GM18907 (cell line): ENCODE data around the gene RHOH.
"Not testable (repeated sequence)": the region's sequence is repeated elsewhere in the genome, so short reads cannot be mapped to it uniquely, and the experiment has no call there.

Source experiments
- ATAC-seq: cut with Tn5 transposase; IDR thresholded peaks from one replicate; pipeline ENCODE4 v1.9.1; 2021; ENCODE audit warnings: mild to moderate bottlenecking, moderate library complexity; ENCODE audit not compliant: unreplicated experiment

Gene RHOH

DNA sequence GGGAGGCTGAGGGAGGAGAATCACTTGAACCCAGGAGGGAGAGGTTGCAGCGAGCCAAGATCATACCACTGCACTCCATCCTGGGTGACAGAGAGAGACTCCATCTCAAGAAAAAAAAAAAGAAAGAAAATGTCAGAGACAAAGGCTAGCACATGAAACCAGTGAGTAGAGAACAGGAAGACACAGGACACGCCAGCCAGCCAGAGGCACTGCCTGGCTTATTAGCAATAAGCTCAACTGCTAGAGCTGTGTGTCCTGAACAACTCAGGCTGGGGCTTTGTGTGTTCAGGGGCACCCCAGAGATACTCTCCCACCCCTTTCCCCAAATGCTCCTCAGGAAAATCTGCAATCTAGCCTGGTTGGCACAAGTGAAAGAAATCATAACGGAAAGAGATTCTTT, 60.0 kb downstream of the RHOH start:
- no peak for ATAC-seq

DNA sequence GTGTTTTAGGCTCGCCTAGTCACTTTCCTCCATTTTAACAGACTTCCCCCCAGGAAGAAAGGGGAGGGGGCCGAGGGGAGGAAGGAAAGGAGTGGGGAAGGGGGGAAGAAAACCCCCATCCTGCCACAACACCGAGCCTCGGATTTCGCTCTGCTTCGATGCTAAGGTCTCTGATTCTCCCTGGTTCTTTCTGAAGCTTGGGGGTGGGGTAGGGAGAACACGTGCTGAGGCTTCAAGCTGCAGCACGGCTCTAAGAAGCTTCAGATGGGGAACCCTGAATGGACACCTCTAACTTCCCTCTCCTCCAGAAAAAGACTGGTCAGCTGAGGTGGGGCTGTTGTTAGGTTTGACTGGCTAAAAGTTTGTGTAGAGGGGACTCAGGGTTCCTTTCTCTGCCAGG, 61.8 kb downstream of the RHOH start:
- no peak for ATAC-seq

DNA sequence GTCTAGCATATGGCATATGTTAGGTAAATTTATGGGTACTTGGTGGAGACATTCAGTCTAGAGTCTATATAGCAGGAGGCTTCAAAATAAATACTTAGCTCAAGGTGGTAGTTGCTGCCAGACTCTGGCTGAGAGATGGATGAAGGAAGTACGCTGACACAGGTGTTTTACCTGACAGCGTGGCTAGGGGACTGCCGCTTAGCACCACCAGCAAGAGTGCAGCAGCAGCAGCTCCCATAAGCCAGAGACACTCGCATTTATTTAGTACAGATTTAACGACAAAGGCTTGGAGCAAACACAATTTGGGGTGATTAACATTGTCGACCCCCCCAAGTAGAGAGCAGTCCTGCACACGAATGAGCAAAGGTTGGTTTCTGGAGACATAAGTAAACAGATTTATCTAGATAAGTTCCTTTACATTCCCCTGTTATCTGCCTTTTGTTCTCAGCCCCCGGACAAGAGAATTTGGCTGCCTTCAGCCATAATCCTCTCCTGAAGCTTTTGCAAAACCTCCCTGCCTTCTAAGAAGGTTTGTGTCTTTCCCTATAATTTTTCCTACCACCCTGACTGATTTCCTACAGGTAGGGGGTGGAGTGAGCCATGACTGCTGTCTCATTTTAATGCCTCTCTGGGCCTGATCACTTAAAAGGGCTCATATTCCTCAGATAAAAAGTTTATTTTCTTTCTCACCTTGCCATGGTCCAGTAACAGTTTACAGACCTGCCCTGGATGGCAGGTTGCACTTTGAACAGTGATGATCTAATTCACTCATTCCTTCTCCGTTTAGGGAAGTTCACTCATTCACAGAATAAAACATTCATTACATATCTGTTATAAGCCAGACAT, 64.6 kb downstream of the RHOH start:
- ATAC-seq = no peak

DNA sequence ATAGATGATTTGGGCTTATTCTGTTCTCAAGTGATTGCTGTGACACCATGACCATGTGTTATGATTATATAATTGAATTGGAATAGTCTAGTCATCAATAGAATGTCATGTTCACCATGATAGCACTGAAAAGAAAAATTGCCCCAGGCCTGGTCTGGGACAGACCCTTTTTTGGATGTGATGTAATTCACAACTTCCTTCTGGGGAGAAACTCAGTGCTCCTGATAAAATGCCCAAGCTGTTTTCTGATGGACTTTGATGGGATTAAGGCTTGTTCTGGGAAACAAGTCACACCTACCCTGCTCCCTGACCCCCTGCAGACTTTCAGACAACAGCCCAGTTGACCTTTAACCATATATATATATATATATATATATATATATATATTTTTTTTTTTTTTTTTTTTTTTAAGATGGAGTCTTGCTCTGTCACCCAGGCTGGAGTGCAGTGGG, 65.3 kb downstream of the RHOH start:
- ATAC-seq = no peak

DNA sequence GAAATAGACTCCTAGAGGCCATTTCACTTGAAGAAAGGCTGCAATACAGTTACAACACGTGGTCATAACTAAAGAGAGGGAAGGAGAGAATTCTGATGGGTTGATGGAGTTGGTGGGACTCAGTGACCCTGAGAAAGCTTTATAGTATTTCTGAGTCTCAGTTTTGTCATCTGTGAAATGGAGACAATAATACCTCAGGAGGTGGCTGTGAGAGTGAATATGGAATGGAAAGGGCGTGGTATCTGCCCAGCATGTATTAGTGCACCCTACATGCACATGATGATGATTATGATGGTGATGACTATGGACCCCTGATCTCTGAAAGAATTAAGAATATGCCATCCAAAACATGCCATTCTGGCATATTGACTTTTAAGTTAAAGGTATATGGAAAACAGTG, 66.0 kb downstream of the RHOH start:
- ATAC-seq = no peak

DNA sequence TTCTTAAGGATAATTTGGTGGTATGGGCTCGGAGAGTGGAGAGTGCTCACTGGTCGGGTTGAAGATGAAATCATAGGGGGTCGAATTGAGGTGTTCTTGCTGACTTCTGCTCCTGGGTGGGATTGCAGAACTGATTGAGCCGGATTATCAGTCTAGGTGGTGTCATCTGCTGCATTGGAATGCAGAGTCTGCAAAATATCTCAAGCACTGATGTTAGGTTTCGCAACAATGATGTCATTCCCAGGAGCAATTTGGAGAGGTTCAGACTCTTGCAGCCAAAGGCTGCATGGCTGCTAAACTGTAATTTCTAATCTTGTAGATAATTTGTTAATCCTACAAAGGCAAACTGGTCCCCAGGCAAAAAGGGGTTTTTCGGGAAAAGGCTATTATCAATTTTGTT, 67.7 kb downstream of the RHOH start:
- no peak for ATAC-seq

DNA sequence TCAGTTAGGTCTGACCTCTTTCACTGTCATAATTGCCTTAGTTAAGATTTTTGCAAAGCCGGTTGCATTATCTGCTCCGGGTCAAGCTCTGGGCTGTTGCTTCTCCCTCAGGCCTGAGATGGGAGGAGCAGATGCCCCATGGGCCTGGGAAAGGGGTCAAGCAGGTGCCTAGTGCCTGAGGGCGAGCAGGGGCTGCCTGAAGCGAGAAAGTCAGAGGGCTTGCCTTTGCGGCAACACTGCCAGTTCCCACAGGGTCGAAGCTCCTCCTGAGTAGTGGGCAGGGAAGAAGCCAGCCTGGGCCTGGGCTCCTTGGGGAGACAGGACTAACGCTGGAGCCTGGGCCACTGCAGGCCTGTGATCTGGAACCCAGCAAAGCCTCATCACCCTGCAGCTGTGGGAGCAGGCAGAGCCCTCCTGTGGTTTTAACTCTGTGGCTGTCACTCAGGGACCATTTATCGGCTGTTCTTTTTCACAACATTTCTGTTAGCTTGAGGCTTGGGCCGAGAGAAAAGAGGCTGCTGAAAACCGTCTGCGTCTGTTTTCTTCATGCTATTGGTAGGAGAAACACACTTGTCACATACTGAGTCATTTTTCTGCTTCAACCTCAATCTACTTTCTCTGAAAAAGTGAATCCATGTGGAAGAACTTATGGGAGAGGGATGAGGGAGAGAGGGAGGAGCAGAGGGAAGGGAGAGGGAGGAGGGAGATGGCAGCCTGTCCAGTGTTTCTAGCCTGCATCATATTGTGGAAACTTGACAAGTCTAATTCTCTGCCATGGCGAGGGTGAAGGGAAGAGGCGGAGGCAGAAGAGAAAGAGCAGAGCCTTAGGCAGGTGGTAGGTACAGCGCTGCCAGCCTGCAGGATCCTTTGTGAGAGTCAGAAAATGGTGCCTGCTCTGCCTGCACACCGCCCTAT, 68.4 kb downstream of the RHOH start:
- ATAC-seq = no peak

DNA sequence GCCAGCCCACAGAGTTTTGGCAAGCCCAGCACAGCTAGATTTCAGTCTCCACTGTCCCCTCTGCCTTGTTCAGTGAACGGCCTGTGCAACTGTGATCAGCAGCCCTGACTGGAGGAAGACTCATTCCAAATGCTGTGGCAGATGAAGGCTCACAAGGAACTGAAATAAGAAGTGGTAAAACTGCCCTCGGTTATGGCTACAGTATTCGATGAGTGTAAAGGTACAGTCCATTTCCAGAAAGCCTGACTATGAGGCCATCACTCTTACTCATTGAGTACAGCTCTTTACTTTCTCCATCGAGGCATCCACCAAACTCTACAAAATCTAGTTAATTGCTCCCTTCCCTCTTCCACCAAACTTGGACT, 69.1 kb downstream of the RHOH start:
- ATAC-seq = no peak

DNA sequence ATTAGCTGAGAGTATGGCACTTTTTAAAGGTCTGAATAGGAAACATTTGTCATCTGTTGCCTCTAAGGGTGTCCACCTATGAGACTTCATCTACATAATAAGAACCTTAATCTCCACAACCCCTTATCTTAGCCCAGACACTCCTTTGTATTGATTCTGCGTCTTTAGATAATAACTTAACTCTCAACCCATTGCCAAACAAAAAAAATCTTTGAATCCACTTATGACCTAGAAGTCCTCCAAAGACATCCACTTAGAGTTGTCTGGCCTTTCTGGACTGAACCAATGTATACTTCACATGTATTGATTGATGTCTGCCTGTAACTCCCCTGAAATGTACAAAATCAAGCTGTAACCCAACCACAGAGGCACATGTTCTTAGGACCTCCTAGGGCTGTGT, 72.3 kb downstream of the RHOH start:
- ATAC-seq = no peak

DNA sequence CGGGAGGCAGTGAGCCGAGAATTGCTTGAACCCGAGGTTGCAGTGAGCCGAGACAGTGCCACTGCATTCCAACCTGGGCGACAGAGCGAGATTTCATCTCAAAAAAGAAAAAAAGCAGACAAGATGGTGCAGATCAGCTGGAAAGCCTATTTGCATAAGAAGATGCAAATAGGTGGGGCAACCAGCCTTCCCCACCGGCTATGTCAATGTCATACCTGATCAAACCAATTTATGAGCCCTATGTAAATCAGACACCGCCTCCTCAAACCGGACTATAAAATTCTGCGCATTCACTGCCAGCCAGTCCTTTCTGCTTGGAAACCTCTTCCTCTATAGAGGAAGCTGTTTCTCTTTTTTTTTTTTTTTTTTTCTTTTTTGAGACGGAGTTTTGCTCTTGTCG, 73.8 kb downstream of the RHOH start:
- ATAC-seq = no peak

DNA sequence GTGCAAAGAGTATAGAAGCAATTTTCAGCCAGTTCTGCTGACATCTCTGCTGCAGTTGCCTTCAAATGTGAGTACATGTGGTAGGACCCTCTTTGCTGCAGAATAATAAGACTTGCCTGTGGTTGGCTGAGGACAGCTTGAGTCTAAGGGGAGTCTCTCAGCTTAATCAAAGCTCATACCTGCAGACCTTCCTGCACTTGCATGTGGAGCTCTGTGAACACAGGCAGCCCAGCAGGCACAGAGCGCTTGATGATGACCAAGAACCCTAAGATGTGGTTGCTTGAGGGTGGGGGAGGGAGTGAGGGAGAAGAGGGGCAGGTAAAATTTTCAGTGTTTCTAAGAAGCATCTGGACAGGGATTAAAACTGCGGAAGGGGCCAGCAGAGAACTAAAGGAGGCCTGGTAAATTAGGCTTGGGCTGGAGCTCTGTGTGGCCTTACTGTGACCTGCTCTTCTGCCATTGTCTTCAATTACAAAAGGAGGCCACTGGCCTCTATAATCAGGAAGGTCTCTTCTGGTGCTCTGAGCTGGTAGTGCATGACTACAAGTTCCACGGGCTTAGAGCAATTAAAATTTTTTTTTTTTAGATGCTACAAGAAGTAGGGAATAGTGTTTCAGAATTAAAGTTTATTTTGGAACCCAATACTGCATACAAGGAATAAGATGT, 78.4 kb downstream of the RHOH start:
- ATAC-seq = no peak

DNA sequence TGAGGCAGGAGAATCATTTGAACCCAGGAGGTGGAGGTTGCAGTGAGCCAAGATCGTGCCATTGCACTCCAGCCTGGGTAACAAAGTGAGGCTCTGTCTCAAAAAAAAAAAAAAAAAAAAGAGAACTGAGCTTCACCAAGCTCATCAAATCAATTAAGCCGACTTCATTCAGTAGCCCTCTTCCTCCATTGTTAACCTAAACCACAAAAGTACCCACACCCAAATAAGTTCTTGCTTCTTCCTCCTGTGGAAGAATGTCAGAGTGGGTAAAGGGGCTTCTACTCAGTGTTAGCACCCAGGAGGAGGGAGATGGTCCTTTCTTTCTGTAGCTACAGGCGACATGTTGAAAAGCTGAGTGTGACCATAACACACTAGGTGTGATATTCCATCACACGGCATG, 79.7 kb downstream of the RHOH start:
- no peak for ATAC-seq

DNA sequence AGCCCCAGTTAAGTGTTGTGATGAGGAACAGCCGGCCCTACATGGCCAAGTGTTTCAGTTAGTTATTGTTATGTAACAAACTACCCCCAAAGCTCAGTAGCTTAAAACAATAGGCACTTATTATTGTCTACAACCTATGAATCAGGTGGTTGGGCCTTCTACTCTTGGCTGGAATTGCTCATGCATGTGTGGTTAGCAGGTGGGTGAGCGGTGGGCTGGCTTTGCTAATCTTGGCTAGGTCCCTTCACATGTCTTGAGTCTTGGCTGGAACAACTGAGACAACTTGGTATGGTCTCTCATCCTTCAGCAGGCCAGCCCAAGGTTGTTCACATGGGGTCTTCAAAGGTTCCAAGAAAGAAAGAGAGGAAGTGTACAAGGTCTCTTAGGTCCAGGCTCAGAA, 83.8 kb downstream of the RHOH start:
- no peak for ATAC-seq

DNA sequence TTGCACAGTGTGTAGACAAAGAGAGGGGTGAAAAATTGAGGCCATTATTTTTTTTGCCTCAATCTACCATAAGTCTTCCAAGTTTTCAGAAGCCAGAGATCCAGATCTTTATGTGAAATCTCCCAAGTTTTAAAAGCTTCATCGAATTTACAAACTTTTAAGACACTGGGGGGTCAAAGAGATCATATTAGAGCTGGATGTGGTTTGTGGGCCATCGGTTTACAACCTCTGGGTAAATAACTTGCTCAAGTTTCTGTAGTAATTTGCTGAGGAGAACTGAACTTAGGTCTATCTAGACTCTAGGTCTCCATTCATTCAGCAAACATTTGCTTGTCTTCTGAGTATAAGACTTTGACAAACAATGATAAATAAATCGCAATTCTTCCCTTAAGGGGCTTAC, 84.3 kb downstream of the RHOH start:
- no peak for ATAC-seq

DNA sequence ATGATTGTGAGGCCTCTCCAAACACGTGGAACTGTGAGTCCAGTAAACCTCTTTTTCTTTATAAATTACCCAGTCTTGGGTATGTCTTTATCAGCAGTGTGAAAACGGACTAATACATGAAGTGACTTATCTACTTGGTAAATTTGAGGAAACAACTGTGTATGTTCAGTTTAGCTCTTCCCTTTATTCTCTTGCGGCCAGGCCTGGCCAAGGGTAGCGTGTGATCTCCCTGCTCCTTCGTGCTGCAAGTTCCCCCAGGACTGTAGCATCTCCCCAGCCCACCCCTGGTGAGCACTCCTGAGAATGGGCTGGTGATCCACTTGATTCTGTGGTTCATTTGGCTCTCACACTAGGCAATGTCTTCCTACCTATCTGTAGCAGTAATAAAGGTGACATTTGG, 85.1 kb downstream of the RHOH start:
- ATAC-seq = no peak

DNA sequence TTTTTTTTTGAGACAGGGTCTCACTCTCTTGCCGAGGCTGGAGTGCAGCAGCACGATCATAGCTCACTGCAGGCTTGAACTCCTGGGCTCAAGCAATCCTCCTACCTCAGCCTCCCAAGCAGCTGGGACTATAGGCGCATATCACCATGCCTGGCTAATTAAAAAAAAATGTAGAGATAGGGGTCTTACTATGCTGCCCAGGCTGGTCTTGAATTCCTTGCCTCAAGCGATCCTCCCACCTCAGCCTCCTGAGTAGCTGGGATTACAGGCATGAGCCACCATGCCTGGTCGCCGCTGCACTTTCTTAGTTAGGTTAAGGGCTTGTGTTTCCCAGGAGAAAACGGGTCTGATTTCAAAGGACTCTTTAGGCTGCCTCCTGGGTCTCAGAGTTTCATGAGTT, 86.0 kb downstream of the RHOH start:
- ATAC-seq = not testable (repeated sequence)

DNA sequence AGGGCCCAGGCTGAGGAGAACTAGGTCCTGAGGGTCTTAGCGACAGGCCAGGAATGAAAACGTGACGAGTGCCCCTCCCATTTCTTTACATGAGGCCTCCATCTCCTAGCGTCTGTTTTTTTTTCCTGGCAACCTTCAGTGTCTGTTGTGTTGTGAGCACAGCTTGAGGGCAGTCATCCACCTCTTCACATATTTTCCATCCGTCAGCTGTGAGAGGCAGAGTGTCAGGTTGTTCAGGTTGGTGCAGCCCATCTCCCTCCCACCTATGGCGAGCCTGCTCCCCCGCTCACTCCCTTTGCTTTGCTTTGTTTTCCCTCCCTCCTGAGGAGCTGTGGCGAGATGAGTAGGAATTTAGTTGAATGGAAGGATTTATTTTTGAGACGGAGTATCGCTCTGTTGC, 86.6 kb downstream of the RHOH start:
- ATAC-seq = no peak

DNA sequence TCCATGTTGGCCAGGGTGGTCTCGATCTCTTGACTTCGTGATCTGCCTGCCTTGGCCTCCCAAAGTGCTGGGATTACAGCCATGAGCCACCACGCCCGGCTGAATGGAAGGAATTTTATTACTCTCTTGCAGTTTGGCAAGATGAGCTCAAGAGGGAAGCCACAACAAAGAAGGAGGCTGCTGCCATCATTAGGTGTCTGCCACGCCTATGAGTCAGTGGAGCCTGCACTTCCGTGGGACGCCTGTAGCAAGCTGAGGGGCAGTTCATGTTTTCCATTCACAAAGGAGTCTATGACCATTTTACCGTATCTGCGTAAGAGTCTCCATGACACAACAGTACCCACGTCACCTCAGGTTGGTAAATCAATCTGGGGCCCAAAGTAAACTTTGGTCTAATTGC, 87.1 kb downstream of the RHOH start:
- ATAC-seq = no peak

DNA sequence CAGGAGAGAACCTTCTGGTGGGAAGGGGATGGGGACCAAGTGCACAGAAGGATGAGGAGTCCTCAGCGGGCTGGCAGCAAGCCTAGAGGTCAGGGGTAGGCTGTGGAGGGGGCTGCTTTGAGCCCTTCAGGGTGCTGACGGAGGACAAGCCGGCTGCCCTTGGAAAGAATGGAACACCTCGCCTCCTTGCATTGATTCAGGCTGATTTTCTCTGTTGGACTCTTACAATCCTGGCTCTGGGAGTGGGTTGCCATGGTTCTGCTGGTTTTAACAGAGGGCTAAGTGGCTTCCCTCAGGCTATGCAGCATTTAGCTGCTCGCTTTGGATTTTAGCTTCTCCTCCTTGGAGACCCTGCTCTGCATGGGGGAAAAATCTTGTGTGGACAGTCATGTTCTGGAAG, 88.9 kb downstream of the RHOH start:
- ATAC-seq = no peak

DNA sequence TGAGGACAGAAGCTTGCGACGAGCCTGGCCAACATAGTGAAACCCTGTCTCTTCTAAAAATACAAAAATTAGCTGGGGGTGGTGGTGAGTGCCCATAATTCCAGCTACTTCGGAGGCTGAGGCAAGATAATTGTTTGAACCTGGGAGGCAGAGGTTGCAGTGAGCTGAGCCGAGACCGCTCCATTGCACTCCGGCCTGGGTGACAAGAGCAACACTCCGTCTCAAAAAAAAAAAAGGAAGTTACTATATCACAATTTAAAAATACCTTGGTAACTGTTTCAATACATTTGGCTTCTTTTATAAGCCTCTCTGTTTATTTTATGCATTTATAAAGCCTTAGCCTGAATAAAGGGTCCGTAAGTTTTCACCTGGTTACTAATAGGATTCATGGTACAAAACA, 91.7 kb downstream of the RHOH start:
- no peak for ATAC-seq

DNA sequence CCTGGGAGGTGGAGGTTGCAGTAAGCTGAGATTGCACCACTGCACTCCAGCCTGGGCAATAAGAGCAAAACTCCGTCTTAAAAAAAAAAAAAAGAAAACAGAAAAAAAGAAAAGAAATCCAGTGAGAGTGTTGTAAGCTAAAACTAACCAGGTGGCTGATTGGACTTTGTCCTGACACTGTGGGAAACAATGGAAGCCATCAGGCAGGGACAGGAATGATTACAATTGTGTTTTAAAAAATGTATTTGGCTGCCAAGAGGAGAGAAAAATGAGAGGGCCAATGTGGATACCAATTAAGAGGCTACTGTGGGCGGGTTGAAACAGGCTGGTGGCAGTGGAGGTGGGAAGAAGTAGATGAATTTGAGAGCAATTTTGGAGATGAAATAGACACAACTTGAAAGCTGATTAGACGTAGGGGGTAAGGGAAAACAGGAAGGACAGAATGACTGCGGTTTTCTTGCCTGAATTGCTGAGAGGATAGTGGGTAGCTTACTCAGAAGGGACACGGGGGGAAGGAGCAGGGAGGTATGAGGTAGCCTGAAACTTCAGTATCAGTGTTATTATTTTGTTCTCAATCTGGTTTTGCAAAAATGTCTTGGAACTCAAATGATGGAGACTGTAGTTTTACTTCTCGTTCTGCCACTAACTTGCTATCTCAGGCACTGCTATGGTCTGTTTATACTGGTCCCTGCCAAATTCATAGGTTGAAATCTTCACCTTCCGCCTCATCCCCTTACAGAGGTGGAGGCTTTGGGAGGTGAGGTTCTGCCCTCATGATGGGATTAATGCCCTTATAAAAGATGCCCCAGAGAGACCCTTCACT, 92.7 kb downstream of the RHOH start:
- no peak for ATAC-seq
